B cell (primary cell): ENCODE measurements around the gene PCDHGA11. TPM values are rescaled to one million over a fixed set of nuclear protein-coding genes. Genes with fewer than 3 reads are reported as not detected.
A peak's percentile ranks its signal among the peaks of the same experiment; 100 is the strongest.

Experiments
- ATAC-seq: fragments of 200-7000 bp; cut with Tn5 transposase; one replicate; pipeline ENCODE4 v1.10.0; 2021; ENCODE audit warnings: low read depth, mild to moderate bottlenecking, moderate number of reproducible peaks, moderate library complexity
- CTCF ChIA-PET: fragments of 350-600 bp; sonication (Branson Sonifier 250); formaldehyde crosslinking; loops from one replicate; lab custom pipeline; 2021; ENCODE audit warnings: antibody characterized with exemption, inconsistent platforms; lab: Charles Lee
- POLR2A ChIA-PET: fragments of 350-600 bp; sonication (Branson Sonifier 250); formaldehyde crosslinking; loops from one replicate; lab custom pipeline; 2021; ENCODE audit warnings: antibody characterized with exemption; lab: Charles Lee
- DNase-seq: peaks from one replicate; pipeline ENCODE4 v3.0.0; 2013
- H2AFZ ChIP-seq: 2 replicates; pipeline ENCODE4 v1.6.1; 2012; ENCODE audit warnings: mild to moderate bottlenecking, low read depth, low read length; ENCODE audit not compliant: insufficient read depth, poor library complexity, severe bottlenecking
- H3K27ac ChIP-seq, 2 donors: 1 replicate in 1 of 2; 2 replicates in 1 of 2; pipeline ENCODE4 v1.5.1; 2012 to 2013; ENCODE audit warnings: low read length in 2 of 2, mild to moderate bottlenecking in 2 of 2, moderate library complexity in 1 of 2
- H3K27me3 ChIP-seq, 4 experiments: fragments of 200-600 bp in 1 of 4; sonication (generic) in 1 of 4; replicated peaks in 1 of 4; 1 replicate in 2 of 4; 2 replicates in 2 of 4; pipeline versions ENCODE4 v1.6.1 to v1.7.0; 2013 to 2016; ENCODE audit warnings: low read length in 3 of 4, mild to moderate bottlenecking in 2 of 4, mixed read lengths in 1 of 4, moderate library complexity in 1 of 4; ENCODE audit not compliant: insufficient read depth in 4 of 4, control insufficient read depth in 3 of 4; ENCODE audit errors: control extremely low read depth in 1 of 4
- H3K36me3 ChIP-seq, 2 experiments: replicated peaks in 1 of 2; 1 replicate in 1 of 2; 2 replicates in 1 of 2; pipeline versions ENCODE4 v1.6.1 to v1.7.1; 2013; ENCODE audit warnings: low read length in 1 of 2; ENCODE audit not compliant: insufficient read depth in 2 of 2, control insufficient read depth in 1 of 2; ENCODE audit errors: control extremely low read depth in 1 of 2, extremely low read depth in 1 of 2
- H3K4me1 ChIP-seq, 2 donors: fragments of 200-600 bp in 1 of 2; sonication (generic) in 1 of 2; 1 replicate in 1 of 2; 2 replicates in 1 of 2; pipeline versions ENCODE4 v1.5.1 to v1.6.1; 2013 to 2017; ENCODE audit warnings: low read length in 2 of 2; ENCODE audit not compliant: control insufficient read depth in 2 of 2, insufficient read depth in 2 of 2
- H3K4me2 ChIP-seq: replicated peaks from 2 replicates; pipeline ENCODE3; 2012; ENCODE audit warnings: mild to moderate bottlenecking, low read depth, low read length; ENCODE audit not compliant: poor library complexity, severe bottlenecking
- H3K4me3 ChIP-seq, 5 experiments: fragments of 200-600 bp in 1 of 5; sonication (generic) in 1 of 5; 1 replicate in 3 of 5; 2 replicates in 2 of 5; pipeline versions ENCODE4 v1.5.1 to v1.7.0; 2011 to 2016; ENCODE audit warnings: low read length in 4 of 5, mild to moderate bottlenecking in 4 of 5, low read depth in 2 of 5, control low read depth in 1 of 5, moderate library complexity in 1 of 5; ENCODE audit not compliant: insufficient read depth in 1 of 5; ENCODE audit errors: control extremely low read depth in 1 of 5, extremely low read depth in 1 of 5
- H3K79me2 ChIP-seq: fragments of 200-600 bp; sonication (generic); one replicate; pipeline ENCODE4 v1.6.0; 2016; ENCODE audit warnings: low read length; ENCODE audit not compliant: control insufficient read depth, insufficient read depth
- H3K9ac ChIP-seq: fragments of 200-600 bp; sonication (generic); 2 replicates; pipeline ENCODE4 v1.6.1; 2017; ENCODE audit warnings: mild to moderate bottlenecking, low read length, moderate library complexity
- H3K9me3 ChIP-seq, 3 donors: one replicate each; pipeline versions ENCODE4 v1.6.1 to v1.7.1; 2013; ENCODE audit warnings: low read length in 2 of 3; ENCODE audit not compliant: control insufficient read depth in 2 of 3, insufficient read depth in 1 of 3; ENCODE audit errors: control extremely low read depth in 1 of 3
- H4K20me1 ChIP-seq: 2 replicates; pipeline ENCODE4 v1.6.0; 2012; ENCODE audit warnings: mild to moderate bottlenecking, low read length; ENCODE audit not compliant: insufficient read depth, control insufficient read depth, poor library complexity, severe bottlenecking
- H3K27ac Mint-ChIP-seq: one replicate; pipeline ENCODE4 v1.8.0; 2021; ENCODE audit warnings: mixed read lengths
- H3K27me3 Mint-ChIP-seq: one replicate; pipeline ENCODE4 v1.8.0; 2021; ENCODE audit warnings: mixed read lengths
- H3K4me1 Mint-ChIP-seq: one replicate; pipeline ENCODE4 v1.8.0; 2021; ENCODE audit warnings: mixed read lengths
- H3K4me3 Mint-ChIP-seq: one replicate; pipeline ENCODE4 v1.8.0; 2021; ENCODE audit warnings: mixed read lengths
- H3K9me3 Mint-ChIP-seq: one replicate; pipeline ENCODE4 v1.8.0; 2022; ENCODE audit warnings: mixed read lengths; ENCODE audit not compliant: insufficient read depth
- EZH2 ChIP-seq: IDR thresholded peaks from 2 replicates; pipeline ENCODE4 v1.6.1; 2012; ENCODE audit warnings: borderline replicate concordance, low read depth, mild to moderate bottlenecking, moderate library complexity, low read length; ENCODE audit not compliant: insufficient read depth, poor library complexity, severe bottlenecking
- WGBS: methylation state at CpG from one replicate; pipeline ENCODE4 v1.1.5; 2013; ENCODE audit warnings: missing lambda C conversion rate; ENCODE audit not compliant: insufficient coverage; 5-methylcytosine and 5-hydroxymethylcytosine counted together
- intact Hi-C: fragments of 100-400 bp; cut with micrococcal nuclease; formaldehyde crosslinking; loops from one replicate; pipeline ENCODE4 v1.10.0; 2022
- polyA plus RNA-seq: library from polyadenylated mRNA; depleted of rRNA; stranded (reverse); fragments of >200 nt; gene quantifications from 2 replicates; pipeline ENCODE4 v1.2.3, GENCODE V29; 2012
- total RNA-seq, 2 donors: library from RNA; stranded (reverse); fragments of 120-200 nt in 1 of 2; gene quantifications; 1 replicate in 1 of 2; 2 replicates in 1 of 2; pipeline versions ENCODE4 v1.2.3 to v1.2.4, GENCODE V29; 2013 to 2022
- TF ChIP-seq, protein P1 (sequence below): fragments of 200-600 bp; IDR thresholded peaks from one replicate; pipeline ENCODE4 v1.8.0; 2022; ENCODE audit warnings: antibody characterized with exemption, mild to moderate bottlenecking

PCDHGA11 gene
- total and polyA plus RNA-seq, 2 donors (not counting 1 experiment from before 2014, with no cell fraction given), result 0.15 to 1.5 TPM

DNA sequence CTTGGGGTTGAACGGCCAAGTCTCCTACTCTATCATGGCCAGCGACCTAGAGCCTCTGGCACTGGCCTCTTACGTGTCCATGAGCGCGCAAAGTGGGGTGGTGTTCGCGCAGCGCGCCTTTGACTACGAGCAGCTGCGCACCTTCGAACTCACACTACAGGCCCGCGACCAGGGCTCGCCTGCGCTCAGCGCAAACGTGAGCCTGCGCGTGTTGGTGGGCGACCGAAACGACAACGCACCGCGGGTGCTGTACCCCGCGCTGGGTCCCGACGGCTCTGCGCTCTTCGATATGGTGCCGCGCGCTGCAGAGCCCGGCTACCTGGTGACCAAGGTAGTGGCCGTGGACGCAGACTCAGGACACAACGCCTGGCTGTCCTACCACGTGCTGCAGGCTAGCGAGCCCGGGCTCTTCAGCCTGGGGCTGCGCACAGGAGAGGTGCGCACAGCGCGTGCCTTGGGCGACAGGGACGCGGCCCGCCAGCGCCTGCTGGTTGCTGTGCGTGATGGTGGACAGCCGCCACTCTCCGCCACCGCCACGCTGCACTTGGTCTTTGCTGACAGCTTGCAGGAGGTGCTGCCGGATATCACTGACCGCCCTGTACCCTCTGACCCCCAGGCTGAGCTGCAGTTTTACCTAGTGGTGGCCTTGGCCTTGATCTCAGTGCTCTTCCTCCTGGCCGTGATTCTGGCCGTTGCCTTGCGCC lies 21.1 kb upstream of the PCDHGA11 start:
- Histone ChIP-seq H2AFZ (no peak overlapping the region), H3K9ac (no peak overlapping the region), H3K36me3 (no peaks in the 10 kb centered on the region), H3K27ac (no peak overlapping the region), H3K4me2 (no peak overlapping the region), H3K4me3 (no peak overlapping the region), H3K4me1 (no peaks in the 10 kb centered on the region), H3K9me3 (peaks cover 0 to 48% (median 19%) of the 10 kb centered on the region in 3 donors), H3K79me2 (no peaks in the 10 kb centered on the region), H4K20me1 (no peaks in the 10 kb centered on the region), H3K27me3 (peaks cover 0 to 50% (median 34%) of the 10 kb centered on the region in 4 experiments)
- Mint-ChIP-seq H3K4me1 (peaks cover 2% of the 10 kb centered on the region), H3K27ac (no peak overlapping the region), H3K9me3 (peaks cover 11% of the 10 kb centered on the region), H3K4me3 (no peak overlapping the region), H3K27me3 (peaks cover 53% of the 10 kb centered on the region)
- POLR2A ChIA-PET, result no interaction called here
- ATAC-seq (no peak), DNase-seq (peak; percentile 5)
- no peak for TF ChIP-seq EZH2
- TF ChIP-seq, protein P1, sequence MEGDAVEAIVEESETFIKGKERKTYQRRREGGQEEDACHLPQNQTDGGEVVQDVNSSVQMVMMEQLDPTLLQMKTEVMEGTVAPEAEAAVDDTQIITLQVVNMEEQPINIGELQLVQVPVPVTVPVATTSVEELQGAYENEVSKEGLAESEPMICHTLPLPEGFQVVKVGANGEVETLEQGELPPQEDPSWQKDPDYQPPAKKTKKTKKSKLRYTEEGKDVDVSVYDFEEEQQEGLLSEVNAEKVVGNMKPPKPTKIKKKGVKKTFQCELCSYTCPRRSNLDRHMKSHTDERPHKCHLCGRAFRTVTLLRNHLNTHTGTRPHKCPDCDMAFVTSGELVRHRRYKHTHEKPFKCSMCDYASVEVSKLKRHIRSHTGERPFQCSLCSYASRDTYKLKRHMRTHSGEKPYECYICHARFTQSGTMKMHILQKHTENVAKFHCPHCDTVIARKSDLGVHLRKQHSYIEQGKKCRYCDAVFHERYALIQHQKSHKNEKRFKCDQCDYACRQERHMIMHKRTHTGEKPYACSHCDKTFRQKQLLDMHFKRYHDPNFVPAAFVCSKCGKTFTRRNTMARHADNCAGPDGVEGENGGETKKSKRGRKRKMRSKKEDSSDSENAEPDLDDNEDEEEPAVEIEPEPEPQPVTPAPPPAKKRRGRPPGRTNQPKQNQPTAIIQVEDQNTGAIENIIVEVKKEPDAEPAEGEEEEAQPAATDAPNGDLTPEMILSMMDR, result no peak
- WGBS, result 45% methylated on average over 61 of the region's 61 CpGs
- intact Hi-C loops, result loop anchor here (5.0 kb wide), 1 partner anchor 32 kb away; no protein-coding TSS in a partner anchor
- CTCF ChIA-PET, result interaction anchor here (2.3 kb wide), 1 partner anchor 13 kb away, joined by 7 read pairs; the partner anchor contains the start of gene PCDHGA10
